Smooth muscle cell (in vitro differentiated cells): ENCODE results near the gene RAPGEF2. TPM values are rescaled to one million over a fixed set of nuclear protein-coding genes. Genes with fewer than 3 reads are reported as not detected.

Source experiments
- DNase-seq: peaks from one replicate; lab custom pipeline; 2025; ENCODE audit not compliant: unreplicated experiment; lab: John Stamatoyannopoulos, UW
- H2AFZ ChIP-seq: fragments of 200-600 bp; sonication (generic); 2 replicates; pipeline ENCODE4 v1.6.0; 2016; ENCODE audit warnings: antibody characterized with exemption, low read depth, mild to moderate bottlenecking
- H3F3A ChIP-seq: fragments of 200-600 bp; sonication (generic); 2 replicates; pipeline ENCODE4 v1.6.0; 2017; ENCODE audit warnings: antibody characterized with exemption, low read depth
- H3K27ac ChIP-seq: fragments of 200-600 bp; sonication (generic); 2 replicates; pipeline ENCODE4 v1.5.1; 2016; ENCODE audit warnings: low read depth, mild to moderate bottlenecking
- H3K27me3 ChIP-seq: fragments of 200-600 bp; sonication (generic); 2 replicates; pipeline ENCODE4 v1.6.1; 2016; ENCODE audit warnings: low read depth, mild to moderate bottlenecking
- H3K36me3 ChIP-seq: fragments of 200-600 bp; sonication (generic); 2 replicates; pipeline ENCODE4 v1.5.1; 2016; ENCODE audit warnings: low read depth
- H3K4me1 ChIP-seq: fragments of 200-600 bp; sonication (generic); 2 replicates; pipeline ENCODE4 v1.5.1; 2016; ENCODE audit warnings: low read depth
- H3K4me2 ChIP-seq: fragments of 200-600 bp; sonication (generic); 2 replicates; pipeline ENCODE4 v1.6.0; 2016; ENCODE audit warnings: mild to moderate bottlenecking
- H3K4me3 ChIP-seq: fragments of 200-600 bp; sonication (generic); 2 replicates; pipeline ENCODE4 v1.5.1; 2016; ENCODE audit warnings: mild to moderate bottlenecking
- H3K79me2 ChIP-seq: fragments of 200-600 bp; sonication (generic); 2 replicates; pipeline ENCODE4 v1.6.0; 2016; ENCODE audit warnings: low read depth, mild to moderate bottlenecking
- H3K9ac ChIP-seq: fragments of 200-600 bp; sonication (generic); 2 replicates; pipeline ENCODE4 v1.6.0; 2016; ENCODE audit warnings: low read depth
- H3K9me3 ChIP-seq: fragments of 200-600 bp; sonication (generic); replicated peaks from 2 replicates; pipeline ENCODE4 v1.5.1; 2016; ENCODE audit warnings: low read depth
- H4K20me1 ChIP-seq: fragments of 200-600 bp; sonication (generic); 2 replicates; pipeline ENCODE4 v1.6.0; 2016; ENCODE audit warnings: low read depth
- WGBS: methylation state at CpG from one replicate; pipeline ENCODE4 v1.1.7; 2016; ENCODE audit warnings: low lambda C conversion rate; 5-methylcytosine and 5-hydroxymethylcytosine counted together
- polyA plus RNA-seq: library from polyadenylated mRNA; unstranded; fragments of >200 nt; fragmentation: Nextera tagmentation; extraction: Ambion mirVana; gene quantifications from 2 replicates; pipeline ENCODE4 v1.2.1, GENCODE V29; 2016
- total RNA-seq: library from RNA; depleted of rRNA; stranded (reverse); fragments of >200 nt; gene quantifications from 2 replicates; pipeline ENCODE4 v1.2.3, GENCODE V29; 2014
- TF ChIP-seq, protein P1 (sequence below): fragments of 200-600 bp; sonication (generic); IDR thresholded peaks from 2 replicates; pipeline ENCODE4 v1.5.1; 2017; ENCODE audit warnings: borderline replicate concordance, mild to moderate bottlenecking, antibody characterized with exemption; ENCODE audit not compliant: insufficient read depth, poor library complexity, severe bottlenecking

The RAPGEF2 gene
- total and polyA plus RNA-seq, 2 experiments from 2014 or later, result 7.4 to 44.7 TPM

DNA sequence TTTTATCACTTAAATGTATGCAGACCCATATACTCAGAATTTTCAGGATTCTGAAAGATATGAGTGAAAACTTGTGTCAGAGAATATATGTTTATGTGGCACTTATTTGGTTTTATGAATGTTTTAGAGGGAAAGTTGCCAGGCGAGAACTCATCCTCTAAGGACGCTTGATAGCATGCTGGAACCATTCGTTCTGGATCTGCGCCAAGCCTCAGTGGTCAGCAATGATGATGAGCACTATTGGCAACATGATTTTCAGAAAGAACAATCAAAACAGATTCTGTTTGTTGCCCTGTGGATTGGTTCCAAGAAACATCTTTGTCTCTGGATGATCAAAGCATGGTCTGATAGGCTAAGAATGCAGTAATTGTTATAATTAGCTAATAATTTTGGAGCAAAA lies 32.1 kb upstream of the RAPGEF2 start:
- Histone ChIP-seq H3K4me1 (no peaks in the 10 kb centered on the region), H3K27me3 (no peaks in the 10 kb centered on the region), H2AFZ (no peak overlapping the region), H3K36me3 (no peaks in the 10 kb centered on the region), H3K4me2 (no peak overlapping the region), H3K9me3 (no peaks in the 10 kb centered on the region), H3K27ac (no peak overlapping the region), H4K20me1 (no peaks in the 10 kb centered on the region), H3K79me2 (no peaks in the 10 kb centered on the region), H3K4me3 (no peak overlapping the region), H3K9ac (no peak overlapping the region), H3F3A (no peaks in the 10 kb centered on the region)
- TF ChIP-seq, protein P1, sequence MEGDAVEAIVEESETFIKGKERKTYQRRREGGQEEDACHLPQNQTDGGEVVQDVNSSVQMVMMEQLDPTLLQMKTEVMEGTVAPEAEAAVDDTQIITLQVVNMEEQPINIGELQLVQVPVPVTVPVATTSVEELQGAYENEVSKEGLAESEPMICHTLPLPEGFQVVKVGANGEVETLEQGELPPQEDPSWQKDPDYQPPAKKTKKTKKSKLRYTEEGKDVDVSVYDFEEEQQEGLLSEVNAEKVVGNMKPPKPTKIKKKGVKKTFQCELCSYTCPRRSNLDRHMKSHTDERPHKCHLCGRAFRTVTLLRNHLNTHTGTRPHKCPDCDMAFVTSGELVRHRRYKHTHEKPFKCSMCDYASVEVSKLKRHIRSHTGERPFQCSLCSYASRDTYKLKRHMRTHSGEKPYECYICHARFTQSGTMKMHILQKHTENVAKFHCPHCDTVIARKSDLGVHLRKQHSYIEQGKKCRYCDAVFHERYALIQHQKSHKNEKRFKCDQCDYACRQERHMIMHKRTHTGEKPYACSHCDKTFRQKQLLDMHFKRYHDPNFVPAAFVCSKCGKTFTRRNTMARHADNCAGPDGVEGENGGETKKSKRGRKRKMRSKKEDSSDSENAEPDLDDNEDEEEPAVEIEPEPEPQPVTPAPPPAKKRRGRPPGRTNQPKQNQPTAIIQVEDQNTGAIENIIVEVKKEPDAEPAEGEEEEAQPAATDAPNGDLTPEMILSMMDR, result no peak
- 96% methylated on average over 4 of the region's 4 CpGs for WGBS
- DNase-seq, result no peak

DNA sequence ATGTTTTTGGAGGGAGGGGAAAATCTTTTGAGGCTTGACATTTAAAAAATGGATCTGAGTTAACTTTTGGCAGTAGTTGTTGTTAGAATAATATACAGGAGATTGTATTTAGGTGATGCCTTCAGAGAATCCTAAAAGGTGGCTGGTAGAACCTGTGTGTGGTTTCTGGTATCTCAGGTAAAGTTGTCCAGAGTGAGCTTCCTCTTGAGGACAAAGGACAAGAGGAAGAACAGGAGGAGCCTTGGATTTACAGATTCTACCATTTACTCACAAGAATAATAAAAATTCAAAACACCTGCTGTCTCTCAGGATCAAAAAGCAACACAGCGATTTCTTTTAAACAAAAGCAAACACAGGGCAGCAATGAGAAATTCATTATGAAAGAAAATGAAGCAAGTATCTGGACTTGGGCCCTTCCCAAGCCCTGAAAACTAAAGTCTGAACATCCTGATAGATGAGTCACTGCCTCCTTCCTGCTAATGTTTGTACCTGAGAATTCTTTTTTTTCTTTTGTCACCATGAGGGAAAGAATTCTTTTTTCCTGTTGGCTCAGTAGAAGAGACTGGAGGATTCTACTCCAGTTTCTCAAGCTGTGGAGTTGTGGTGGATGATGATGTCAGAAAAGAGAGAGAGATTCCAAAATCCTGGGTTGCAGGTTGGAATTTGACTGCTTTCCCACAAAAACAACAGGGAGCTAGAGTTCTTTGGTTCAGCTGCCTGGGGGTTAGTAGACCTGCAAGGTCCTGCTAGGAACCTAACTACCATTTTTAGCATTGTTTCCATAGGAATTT lies 31.5 kb upstream of the RAPGEF2 start:
- Histone ChIP-seq H3K27me3 (no peaks in the 10 kb centered on the region), H3K79me2 (no peaks in the 10 kb centered on the region), H3K4me1 (no peaks in the 10 kb centered on the region), H3K4me2 (no peak overlapping the region), H4K20me1 (no peaks in the 10 kb centered on the region), H3F3A (no peaks in the 10 kb centered on the region), H3K9me3 (no peaks in the 10 kb centered on the region), H3K9ac (no peak overlapping the region), H3K4me3 (no peak overlapping the region), H2AFZ (no peak overlapping the region), H3K27ac (peak overlapping the region; percentile 4), H3K36me3 (no peaks in the 10 kb centered on the region)
- TF ChIP-seq, protein P1, result no peak
- 70% methylated on average over 1 of the region's 1 CpG for WGBS
- no peak for DNase-seq

DNA sequence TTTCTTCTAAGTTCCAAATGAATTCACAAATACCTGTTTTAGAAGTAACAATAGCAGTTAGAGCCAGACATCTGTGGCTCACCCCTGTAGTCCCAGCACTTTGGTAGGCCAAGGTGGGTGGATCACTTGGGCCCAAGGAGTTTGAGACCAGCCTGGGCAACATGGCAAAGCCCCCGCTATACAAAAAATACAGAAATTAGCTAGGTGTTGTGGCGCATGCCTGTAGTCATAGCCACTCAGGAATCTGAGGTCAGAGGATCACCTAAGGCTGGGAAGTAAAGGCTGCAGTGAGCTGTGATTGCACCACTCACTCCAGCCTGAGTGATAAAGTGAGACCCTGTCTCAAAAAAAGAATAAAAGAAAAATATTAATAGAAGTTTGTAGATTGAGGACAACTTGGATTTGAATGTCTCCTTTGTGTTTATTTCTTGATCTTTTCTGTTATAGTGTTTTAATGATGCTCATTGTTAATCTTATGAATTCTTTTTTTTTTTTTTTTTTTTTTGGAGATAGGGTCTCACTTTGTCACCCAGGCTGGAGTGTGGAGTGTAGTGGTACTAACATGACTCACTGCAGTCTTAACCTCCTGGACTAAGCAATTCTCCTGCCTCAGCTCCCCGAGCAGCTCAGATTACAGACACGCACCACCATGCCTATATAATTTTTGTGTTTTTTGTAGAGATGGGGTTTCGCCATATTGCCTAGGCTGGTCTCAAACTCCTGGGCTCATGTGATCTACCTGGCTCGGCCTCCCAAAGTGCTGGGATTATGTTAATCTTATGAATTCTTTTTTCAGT lies 30.7 kb upstream of the RAPGEF2 start:
- H3K79me2 ChIP-seq, result no peaks in the 10 kb centered on the region
- H3K4me3 ChIP-seq, result no peak overlapping the region
- no peaks in the 10 kb centered on the region for H3F3A ChIP-seq
- no peak overlapping the region for H3K4me2 ChIP-seq
- no peak overlapping the region for H3K9ac ChIP-seq
- H3K4me1 ChIP-seq, result no peaks in the 10 kb centered on the region
- H4K20me1 ChIP-seq, result no peaks in the 10 kb centered on the region
- no peaks in the 10 kb centered on the region for H3K27me3 ChIP-seq
- peak overlapping the region; percentile 4 for H3K27ac ChIP-seq
- TF ChIP-seq, protein P1, result no peak
- WGBS, result 79% methylated on average over 6 of the region's 6 CpGs
- no peak overlapping the region for H2AFZ ChIP-seq
- H3K36me3 ChIP-seq, result no peaks in the 10 kb centered on the region
- no peaks in the 10 kb centered on the region for H3K9me3 ChIP-seq
- DNase-seq, result no peak
